ENCODE results near the gene SORT1. TPM values are rescaled to one million over a fixed set of nuclear protein-coding genes. Genes with fewer than 3 reads are reported as not detected.
"Not testable (repeated sequence)": the region's sequence is repeated elsewhere in the genome, so short reads cannot be mapped to it uniquely, and the experiment has no call there.

Gene SORT1
- 7.9 and 31.1 TPM in 2 replicates for total RNA-seq

- FAIRE-seq: no peak
- peaks cover 2% of the 10 kb centered on the region for H3K36me3 ChIP-seq (ENCODE audit: control insufficient read depth, insufficient read depth, low read length)
- no peak for TF ChIP-seq CTCF (IDR thresholded peaks at IDR 0.05; ENCODE audit: insufficient read depth, low read length, severe bottlenecking)
- no peaks in the 10 kb centered on the region for H3K27me3 ChIP-seq (ENCODE audit: control insufficient read depth, insufficient read depth, low read length)
- peak within 1 kb of the TSS; percentile 49 for H3K4me3 ChIP-seq (ENCODE audit: low read depth, low read length)
- DNase-seq (ENCODE audit: low read depth): peak; percentile 43
Observed at GRCh38 chr1:109397581-109398342, at the start of gene SORT1. TSS of gene SORT1 (minus strand) at chr1:109397918. CDS start at chr1:109397892, 26 bp downstream.

- FAIRE-seq; H3K4me3 ChIP-seq (ENCODE audit: low read depth, low read length); DNase-seq (ENCODE audit: low read depth); H3K36me3 ChIP-seq (ENCODE audit: control insufficient read depth, insufficient read depth, low read length); H3K27me3 ChIP-seq (ENCODE audit: control insufficient read depth, insufficient read depth, low read length): not testable (repeated sequence)
Observed at GRCh38 chr1:109445949-109446695, 48.4 kb upstream of the SORT1 start.

- Histone ChIP-seq H3K27me3 (ENCODE audit: control insufficient read depth, insufficient read depth, low read length) (no peaks in the 10 kb centered on the region), H3K4me3 (ENCODE audit: low read depth, low read length) (no peak overlapping the region), H3K36me3 (ENCODE audit: control insufficient read depth, insufficient read depth, low read length) (no peaks in the 10 kb centered on the region)
- FAIRE-seq: no peak
- no peak for TF ChIP-seq CTCF (IDR thresholded peaks at IDR 0.05; ENCODE audit: insufficient read depth, low read length, severe bottlenecking)
- DNase-seq (ENCODE audit: low read depth): peak; percentile 18
Observed at GRCh38 chr1:109444346-109444745, 46.6 kb upstream of the SORT1 start.

- TF ChIP-seq CTCF (IDR thresholded peaks at IDR 0.05; ENCODE audit: insufficient read depth, low read length, severe bottlenecking): no peak
- no peak for DNase-seq (ENCODE audit: low read depth)
- H3K27me3 ChIP-seq (ENCODE audit: control insufficient read depth, insufficient read depth, low read length): no peaks in the 10 kb centered on the region
- no peaks in the 10 kb centered on the region for H3K36me3 ChIP-seq (ENCODE audit: control insufficient read depth, insufficient read depth, low read length)
- no peak for FAIRE-seq
- no peak overlapping the region for H3K4me3 ChIP-seq (ENCODE audit: low read depth, low read length)
Observed at GRCh38 chr1:109443476-109443875, 45.8 kb upstream of the SORT1 start.

GRCh38 chr1:109441069-109441468, 43.4 kb upstream of the SORT1 start:
- TF ChIP-seq CTCF (IDR thresholded peaks at IDR 0.05; ENCODE audit: insufficient read depth, low read length, severe bottlenecking): no peak
- FAIRE-seq: no peak
- H3K4me3 ChIP-seq (ENCODE audit: low read depth, low read length): no peak overlapping the region
- DNase-seq (ENCODE audit: low read depth): no peak
- H3K36me3 ChIP-seq (ENCODE audit: control insufficient read depth, insufficient read depth, low read length): no peaks in the 10 kb centered on the region
- no peaks in the 10 kb centered on the region for H3K27me3 ChIP-seq (ENCODE audit: control insufficient read depth, insufficient read depth, low read length)

GRCh38 chr1:109438798-109439297, 41.1 kb upstream of the SORT1 start:
- H3K36me3 ChIP-seq (ENCODE audit: control insufficient read depth, insufficient read depth, low read length): no peaks in the 10 kb centered on the region
- H3K27me3 ChIP-seq (ENCODE audit: control insufficient read depth, insufficient read depth, low read length): no peaks in the 10 kb centered on the region
- DNase-seq (ENCODE audit: low read depth) (peak; percentile 76), FAIRE-seq (no peak)
- H3K4me3 ChIP-seq (ENCODE audit: low read depth, low read length): no peak overlapping the region
- TF ChIP-seq CTCF (IDR thresholded peaks at IDR 0.05; ENCODE audit: insufficient read depth, low read length, severe bottlenecking): no peak
